Astrocyte of the spinal cord (primary cell): Measurements from ENCODE around the gene TAC4.

ENCODE experiments used
- DNase-seq: peaks from one replicate; pipeline ENCODE4 v3.0.0; 2011; ENCODE audit warnings: low read depth, low spot score
- H3K4me3 ChIP-seq: 2 replicates; pipeline ENCODE4 v1.5.1; 2011; ENCODE audit warnings: low read depth, mild to moderate bottlenecking, low read length, moderate library complexity
- in situ Hi-C: cut with HindIII; loops from 2 replicates; pipeline ENCODE4 v1.10.0; 2017; ENCODE audit warnings: low sequenced_read_pairs
- TF ChIP-seq, protein P1 (sequence below): IDR thresholded peaks from 2 replicates; pipeline ENCODE4 v1.5.1; 2012; ENCODE audit warnings: low read depth, mild to moderate bottlenecking, low read length, inconsistent platforms

The TAC4 gene

DNA sequence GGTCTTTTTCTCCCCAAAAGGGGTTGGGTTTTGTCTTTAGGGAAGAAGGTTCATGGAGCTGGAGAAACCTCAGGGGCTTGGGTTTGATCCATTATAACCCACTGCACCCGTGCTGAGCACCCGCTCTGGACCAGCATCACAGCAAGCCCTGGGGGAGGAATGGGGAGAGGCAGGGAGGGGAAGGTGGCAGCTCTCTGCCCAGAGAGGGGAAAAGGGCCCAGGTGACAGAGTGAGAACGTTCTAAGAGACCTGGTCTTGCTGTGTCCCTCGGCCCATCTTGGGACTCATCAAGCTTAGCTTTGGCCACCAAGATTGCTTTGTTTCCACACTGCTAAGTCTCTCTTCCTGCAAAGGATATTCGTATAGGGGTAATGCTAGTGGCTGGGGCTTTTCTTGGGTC is 38.2 kb upstream of the TAC4 start:
- in situ Hi-C loops = no loop called here

DNA sequence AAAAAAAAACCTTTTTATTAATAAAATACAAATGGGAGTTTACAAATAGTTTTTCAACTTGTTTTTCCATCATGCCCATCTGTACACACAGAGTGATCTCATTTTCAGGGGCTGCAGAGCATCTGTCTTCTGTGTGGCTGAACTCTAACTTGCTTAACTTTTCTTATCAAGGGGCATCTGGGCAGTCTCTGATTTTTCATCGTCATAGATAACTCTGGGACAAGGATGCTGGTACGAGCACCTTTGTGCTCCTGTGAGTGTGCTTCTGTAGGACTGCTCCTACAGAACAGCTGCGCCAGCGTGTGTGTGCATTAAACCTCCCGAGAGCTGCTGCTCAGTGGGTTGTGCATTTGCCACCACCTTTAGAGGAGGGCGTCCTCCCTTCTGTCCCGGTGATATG is 34.6 kb upstream of the TAC4 start:
- in situ Hi-C loops = no loop called here
- TF ChIP-seq, protein P1, sequence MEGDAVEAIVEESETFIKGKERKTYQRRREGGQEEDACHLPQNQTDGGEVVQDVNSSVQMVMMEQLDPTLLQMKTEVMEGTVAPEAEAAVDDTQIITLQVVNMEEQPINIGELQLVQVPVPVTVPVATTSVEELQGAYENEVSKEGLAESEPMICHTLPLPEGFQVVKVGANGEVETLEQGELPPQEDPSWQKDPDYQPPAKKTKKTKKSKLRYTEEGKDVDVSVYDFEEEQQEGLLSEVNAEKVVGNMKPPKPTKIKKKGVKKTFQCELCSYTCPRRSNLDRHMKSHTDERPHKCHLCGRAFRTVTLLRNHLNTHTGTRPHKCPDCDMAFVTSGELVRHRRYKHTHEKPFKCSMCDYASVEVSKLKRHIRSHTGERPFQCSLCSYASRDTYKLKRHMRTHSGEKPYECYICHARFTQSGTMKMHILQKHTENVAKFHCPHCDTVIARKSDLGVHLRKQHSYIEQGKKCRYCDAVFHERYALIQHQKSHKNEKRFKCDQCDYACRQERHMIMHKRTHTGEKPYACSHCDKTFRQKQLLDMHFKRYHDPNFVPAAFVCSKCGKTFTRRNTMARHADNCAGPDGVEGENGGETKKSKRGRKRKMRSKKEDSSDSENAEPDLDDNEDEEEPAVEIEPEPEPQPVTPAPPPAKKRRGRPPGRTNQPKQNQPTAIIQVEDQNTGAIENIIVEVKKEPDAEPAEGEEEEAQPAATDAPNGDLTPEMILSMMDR = no peak
- H3K4me3 ChIP-seq = no peak overlapping the region
- no peak for DNase-seq

More for the DNA sequence above, 38.2 kb upstream of the TAC4 start:
- H3K4me3 ChIP-seq = no peak overlapping the region
- DNase-seq = no peak
- TF ChIP-seq, protein P1 = no peak

DNA sequence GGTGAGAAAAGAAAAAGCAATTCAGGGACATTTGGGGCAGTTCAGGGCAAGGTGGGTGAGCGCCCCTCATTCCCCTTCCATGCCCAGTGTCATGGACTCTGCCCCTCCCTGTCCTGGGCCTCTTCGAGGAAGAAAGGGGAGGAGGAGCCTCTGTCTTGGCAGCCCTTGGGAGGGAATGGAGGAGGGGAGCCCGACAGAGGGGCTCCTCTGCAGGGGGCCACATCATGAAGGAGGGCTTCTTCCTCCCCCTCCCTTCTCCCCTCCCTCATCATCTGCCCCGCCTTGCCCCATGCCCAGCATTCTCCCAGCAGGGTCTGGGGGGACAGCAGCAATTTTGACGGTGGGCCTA is 33.2 kb upstream of the TAC4 start:
- in situ Hi-C loops = no loop called here
- no peak overlapping the region for H3K4me3 ChIP-seq
- TF ChIP-seq, protein P1 = no peak
- DNase-seq = no peak

DNA sequence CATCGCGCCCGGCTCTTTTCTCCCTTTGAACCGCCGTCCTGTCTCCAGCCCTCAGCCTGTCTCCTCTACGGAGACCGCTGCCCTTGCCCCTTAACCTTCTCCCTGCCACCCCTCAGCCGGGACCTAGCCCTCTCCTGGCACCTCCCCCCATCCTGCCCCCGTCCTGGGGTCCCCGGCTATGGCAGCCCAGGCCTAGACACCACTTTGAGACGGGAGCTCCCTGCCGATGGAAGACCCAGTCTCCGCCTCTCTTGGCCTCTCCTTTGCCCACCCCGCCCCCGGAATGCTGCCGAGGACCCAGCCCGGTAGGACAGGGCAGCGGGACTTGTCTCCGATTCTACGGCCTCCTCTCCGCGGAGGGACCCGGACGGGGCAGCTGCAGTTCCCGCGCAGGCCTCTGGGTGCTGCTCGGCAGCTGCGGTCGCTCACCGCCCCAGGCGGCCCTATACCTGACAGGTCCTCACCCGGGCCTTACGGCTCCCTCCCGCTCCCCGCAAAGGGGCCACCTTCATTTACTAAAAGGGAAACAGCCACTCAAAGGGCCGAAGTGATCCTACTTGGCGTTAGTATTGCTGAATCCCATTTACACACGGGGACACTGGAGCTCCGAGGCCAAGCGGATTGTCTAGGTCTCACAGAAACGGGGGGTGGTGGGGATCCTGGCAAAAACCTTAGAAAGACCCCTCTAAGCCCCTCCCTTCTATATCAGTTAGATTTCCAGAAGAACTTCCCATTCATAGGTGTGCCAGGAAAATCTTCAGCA is 32.6 kb upstream of the TAC4 start:
- H3K4me3 ChIP-seq = no peak overlapping the region
- in situ Hi-C loops = no loop called here
- DNase-seq = peak; percentile 51

DNA sequence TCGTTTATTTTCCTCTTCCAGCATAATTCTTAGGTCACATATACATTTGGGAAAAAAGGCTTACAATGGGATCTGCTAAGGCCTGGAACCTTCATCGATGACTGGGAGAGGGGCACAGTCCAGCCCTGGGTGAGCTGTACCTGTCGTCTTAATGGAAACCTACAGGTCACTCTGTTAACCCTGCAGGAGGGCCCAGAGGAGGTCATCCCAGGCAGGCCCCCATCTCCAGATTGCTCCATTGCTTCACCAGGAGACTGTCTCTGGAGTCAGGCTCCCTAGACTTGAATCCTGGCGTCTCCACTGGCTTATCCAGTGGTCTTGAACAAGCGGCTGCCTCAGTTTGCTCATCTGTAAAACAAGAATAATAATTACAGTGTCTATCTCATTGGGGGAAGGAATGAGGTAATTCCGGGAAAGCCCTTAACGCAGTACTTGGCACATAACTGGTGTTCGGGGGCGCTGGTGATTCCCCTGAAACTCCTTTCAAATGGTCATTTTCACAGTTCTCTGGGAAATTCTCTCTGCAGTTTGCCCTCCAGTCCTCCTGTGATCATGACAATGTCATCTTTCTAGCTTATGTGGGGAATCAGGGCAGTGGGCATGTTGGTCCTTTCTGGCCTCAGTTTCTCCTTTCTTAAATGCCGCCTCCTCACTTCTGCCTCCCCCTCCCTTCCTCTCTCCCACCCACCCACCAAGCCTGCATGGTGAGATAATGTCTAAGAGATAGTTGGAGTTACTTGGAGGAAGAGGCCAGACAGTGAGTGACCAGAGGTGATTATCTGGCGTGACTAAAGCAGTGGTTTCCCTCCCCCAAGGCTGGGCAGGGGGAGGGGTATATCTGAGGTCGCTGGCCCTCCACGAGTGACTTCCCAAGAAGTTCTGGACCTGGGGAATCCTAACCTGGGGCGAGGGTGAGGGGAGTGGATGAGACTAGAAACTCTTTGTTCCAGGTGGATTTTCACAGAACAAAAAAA is 31.3 kb upstream of the TAC4 start:
- in situ Hi-C loops = no loop called here
- DNase-seq = no peak
- H3K4me3 ChIP-seq = no peak overlapping the region
- TF ChIP-seq, protein P1 = no peak

More for the DNA sequence above, 32.6 kb upstream of the TAC4 start:
- TF ChIP-seq, protein P1 = peak; percentile 98

DNA sequence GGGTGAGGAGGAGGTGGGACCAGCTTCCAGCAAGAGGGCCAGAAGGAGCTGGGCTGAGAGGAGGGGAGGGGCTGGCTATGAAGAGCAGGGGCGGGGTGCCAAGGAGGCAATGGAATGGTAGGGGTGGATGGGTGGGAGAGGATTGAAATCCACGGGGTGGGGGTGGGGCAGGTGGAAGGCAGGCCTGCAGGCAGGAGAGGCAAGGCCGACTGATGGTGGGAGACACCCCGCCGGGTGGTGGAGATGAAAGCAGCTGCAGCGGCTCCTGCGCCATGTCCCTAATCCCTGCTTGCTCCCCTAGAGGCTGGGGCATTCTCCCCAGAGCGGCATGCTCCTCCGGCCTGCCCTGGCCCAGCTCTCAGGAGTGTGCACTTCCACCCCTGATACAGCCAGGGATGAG is 27.8 kb upstream of the TAC4 start:
- DNase-seq = no peak
- no peak overlapping the region for H3K4me3 ChIP-seq
- in situ Hi-C loops = no loop called here
- TF ChIP-seq, protein P1 = no peak
